NCI-H2029 treated with DMSO at 0.1 percent for 48 hours (cell line): ENCODE results near the gene NXN.
"Not testable (repeated sequence)": the region's sequence is repeated elsewhere in the genome, so short reads cannot be mapped to it uniquely, and the experiment has no call there.

ENCODE experiments used
- DNase-seq: peaks from one replicate; lab custom pipeline; 2025; lab: John Stamatoyannopoulos, UW

NXN gene

DNA sequence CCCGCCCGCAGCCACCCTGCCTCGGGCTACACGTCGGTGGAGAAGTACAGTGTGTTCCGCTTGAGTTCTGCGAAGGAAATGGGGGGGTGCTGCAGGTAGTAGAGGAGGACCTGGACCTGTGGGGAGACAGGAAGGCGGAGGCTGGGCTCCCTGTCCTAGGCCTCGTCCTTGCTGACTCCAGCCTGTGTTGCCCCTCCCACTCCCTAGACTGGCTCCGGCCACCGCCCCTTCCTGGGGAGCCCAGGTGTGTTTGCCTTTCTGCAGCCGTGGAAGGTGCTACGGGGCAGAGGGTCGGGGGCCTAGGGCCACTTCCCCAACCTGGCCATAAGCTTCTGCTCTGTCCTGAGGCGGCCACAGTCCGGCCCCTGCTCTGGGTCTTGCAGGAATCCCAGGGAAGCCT lies 26.5 kb upstream of the NXN start:
- peak; percentile 32 for DNase-seq

DNA sequence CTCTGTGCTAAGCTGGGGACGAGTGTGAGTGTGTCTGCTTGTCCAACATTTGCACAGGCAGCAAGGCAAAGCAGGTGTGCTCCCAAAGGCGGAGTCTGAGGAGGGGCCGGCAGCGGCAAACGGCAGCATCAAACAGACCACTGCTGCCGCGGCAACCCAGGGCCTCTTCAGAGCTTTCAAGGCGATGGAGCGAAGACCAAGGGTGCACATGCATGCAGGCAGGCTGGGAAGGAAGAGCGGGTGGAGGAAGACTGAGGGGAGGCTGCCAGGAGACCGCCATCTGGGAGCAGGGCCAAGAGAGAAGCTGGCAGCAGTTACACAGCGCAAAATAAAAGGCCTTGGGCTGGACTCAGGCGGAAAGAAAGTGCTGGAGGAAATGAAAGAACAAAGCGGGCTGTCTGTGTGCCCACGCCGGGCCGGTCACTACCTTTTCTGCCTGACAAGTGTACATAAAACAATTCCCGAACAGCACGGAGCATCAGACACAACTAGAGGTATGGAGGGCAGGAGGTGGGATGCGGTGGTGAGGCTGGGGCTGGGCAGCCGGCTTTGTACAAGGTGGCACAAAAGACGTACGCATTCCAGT lies 25.9 kb upstream of the NXN start:
- DNase-seq = peak; percentile 32

DNA sequence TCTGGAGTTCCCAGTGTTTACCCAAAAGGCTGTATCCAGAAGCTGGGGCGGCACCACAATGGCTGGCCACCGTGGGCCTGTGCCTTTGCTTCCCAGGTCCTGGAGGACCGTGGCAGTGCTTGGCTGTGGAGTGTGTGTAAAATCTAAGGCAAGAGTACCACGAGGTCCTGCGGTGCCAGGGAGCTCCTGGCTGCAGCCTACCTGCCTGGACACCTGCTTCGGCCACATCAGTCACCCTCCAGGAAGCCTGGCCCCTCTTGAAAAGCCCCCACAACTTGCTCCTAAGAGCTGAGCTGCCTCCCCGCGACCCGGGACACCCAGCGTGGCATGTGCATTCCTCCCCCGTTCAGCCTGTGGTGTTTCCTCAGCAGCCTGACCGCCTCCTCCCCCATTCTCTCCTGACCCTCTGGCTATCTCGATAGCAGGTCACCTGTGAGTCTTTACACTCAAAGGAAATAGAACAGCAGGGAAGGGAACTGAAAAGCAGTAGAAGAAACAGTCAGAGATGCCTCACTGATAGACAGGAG lies 25.3 kb upstream of the NXN start:
- no peak for DNase-seq

DNA sequence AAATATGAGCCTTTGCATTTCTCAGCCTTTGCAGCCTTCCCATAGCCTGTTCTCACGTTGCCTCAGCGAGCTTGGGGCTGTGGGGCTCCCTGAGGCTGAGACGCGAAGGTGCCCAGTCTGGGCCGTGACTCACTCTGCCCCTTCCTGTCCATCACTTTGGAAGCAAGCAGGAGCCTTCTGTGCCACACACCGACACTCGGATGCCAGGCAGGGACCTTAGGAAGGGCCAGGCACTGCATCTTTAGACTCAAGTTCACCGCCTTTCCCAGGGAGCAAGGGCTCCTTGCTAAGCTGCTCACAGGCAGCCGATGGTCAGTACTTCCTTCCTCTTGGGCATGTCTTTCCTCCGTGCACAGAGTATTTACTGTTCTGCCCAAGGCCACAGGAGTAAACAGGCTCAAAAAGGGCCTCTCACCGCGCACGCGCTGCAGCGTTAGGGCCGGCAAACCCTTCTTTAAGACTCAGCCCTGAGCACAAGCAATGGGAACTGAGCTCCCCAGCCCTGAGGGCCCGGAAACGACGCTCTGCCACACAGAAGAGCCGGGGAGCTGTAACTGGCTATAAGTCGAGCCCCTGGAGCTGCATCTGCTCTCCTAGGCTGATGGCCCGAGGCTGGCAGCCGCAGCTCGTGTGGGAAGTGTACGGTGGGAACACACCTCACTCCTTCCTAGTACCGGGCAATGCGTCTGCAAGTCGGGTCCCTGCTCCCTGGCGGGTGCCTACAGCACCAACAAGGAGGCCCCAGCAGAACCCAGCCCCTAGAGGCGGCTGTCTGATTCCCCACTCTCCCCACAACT lies 24.6 kb upstream of the NXN start:
- no peak for DNase-seq

DNA sequence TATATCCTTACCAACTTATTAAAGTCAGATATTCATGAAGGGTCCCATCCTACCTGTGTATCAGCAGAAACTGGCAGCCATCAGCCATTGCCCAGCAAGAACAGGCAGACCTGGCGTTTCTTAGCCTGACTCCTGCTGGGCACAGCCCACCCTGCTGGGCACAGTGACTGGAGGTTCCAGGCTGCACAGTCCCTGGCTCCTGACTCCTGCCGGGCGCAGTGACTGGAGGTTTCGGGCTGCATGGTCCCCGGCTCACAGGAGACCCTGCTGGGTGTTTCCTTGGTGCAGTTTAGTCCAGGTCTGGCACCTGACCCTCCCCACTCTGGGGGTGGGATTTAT lies 24.0 kb upstream of the NXN start:
- DNase-seq = no peak

DNA sequence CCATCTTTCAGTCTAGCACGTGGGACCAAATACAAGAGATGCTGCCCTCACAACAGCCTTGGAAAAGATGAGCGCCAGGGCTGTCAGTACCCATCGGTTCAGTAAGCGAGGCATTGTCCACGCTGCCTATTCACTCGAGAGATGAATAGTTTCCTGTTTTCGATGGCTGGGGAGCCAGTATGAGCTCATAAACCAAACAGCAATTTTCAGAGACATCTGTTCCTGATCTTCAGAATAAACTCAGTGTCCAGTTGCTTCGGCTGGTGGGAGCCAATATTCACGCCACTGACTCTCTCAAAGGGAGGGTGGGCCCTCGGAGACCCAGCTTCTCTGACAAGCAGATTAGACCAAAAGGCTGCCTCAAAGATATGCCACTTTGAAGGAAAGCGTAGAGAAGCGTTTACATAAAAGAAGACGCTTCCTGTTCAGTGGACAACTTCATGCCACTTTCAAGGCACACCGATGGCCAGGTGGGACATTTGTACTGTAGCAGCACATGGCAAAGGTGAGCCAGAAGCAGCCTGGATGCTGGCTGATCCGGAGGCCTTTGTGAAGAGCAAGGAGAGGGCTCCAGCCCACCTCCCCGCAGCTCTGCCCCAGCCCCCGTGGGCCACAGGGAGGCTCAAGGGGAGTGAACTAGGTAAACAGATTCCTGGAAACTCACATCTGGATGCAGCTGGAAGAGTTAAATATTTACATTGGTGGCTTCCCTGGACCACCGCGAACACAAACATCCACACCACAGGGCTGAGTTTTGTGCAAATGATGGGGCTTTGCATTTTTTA lies 23.4 kb upstream of the NXN start:
- peak; percentile 13 for DNase-seq

DNA sequence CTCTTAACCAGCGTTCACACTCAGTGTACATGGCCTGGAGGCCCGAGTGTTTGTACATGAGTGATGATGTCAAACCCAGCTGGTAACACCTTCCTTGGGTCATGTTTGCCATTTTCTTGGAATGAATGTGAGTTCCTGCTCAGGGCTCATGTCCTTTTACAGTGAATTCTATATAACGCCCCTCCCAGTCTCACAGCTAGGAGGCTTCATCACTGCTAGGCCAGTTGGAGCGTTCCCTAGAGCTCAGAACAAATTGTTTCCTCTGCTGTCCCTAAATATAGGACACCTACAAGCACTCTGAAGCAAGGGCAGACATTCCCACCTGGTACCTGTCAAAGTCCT lies 22.8 kb upstream of the NXN start:
- no peak for DNase-seq

DNA sequence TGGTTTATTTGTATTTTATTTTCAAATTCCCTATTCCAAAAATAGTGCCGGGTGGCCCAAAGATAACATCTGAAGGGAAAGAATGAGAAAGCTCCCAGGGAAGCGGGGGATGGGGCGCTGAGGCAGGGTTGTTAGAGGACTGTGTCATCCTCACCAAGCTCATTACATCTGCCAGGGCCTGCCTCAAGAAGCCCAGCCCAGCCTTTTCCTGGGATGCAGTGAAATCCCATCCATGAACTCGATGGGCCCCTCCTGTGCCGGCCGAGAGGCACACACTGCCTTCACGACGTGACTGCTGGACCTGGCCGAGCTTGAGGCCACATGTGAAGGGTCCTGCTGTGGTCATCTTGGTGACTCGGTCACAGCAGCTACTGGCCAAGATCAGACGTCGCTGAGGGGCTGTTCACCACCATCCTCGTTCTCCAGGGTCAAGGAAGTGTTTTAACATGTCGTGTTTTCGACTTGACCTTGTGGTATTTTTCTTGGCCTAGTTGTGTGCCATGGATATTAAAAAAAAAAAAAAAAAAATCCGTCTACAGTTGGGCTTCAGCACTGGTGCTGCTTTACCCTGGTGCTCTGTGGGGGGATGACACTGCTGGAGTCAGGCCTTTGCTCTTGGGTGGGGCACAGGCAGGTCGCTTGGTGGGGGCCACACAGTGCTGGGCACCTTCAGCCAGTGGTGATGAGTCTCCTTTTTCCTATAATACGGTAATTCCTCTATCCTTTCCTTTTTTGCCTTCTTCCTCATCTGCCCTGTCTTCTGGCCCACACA lies 22.2 kb upstream of the NXN start:
- DNase-seq = no peak

DNA sequence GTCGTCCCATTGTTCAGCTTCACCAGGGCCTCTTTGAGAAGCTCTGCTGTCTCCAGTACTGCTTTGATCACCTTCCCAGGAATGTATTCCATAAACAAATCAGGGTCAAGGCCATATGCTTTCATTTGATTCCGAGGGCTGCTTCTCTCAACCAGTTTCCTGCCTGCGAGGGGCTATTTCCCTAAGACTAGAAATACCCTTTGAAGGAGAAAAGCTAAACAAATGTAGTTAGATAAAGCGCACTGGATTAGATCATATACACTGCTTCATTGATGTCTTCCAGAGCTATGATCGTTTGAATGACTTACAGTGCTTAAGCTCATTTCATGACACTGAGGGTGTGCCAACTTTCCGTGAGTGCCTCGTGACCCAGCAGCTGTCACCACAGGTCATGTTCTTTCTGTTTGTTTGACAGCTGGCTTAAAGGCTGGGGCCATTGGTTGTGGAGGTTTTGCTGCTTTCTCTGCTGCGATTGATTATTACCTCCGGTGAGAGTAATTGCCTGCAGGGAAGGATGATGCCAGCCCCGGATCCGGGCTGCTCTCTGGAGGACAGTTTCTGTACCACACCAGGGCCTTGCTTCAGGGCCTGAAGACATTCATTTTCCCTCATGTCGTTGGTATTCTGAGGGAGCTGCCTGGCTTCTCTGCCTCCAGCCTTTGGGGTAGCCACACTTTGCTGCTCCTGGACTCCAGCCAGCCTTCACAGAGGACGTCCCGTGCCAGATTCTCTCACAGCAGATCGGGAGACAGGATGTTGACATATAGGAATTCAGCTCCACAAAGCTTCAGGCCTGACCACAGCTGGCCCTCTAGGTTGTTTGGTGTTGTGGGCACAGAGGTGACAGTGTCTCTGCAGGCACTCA lies 21.3 kb upstream of the NXN start:
- DNase-seq = no peak

DNA sequence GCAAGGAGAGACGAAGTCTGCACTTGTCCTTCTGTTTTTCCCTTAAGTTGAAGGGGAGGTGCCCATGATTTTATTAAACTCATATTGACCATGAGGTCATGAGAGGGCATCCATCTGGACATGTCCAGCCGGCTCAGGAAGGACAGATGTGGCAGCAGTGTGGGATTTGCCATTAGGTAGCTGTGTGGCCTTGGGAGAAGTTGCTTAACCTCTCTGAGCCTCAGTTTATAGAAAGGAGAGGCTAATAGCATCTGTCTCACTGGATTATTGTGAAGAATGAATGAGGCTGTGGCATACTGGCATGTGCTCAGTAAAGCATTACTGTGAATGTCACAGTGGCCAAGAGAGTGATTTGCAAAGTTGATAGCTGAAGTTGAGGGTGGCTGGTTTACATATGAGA lies 18.5 kb upstream of the NXN start:
- no peak for DNase-seq

DNA sequence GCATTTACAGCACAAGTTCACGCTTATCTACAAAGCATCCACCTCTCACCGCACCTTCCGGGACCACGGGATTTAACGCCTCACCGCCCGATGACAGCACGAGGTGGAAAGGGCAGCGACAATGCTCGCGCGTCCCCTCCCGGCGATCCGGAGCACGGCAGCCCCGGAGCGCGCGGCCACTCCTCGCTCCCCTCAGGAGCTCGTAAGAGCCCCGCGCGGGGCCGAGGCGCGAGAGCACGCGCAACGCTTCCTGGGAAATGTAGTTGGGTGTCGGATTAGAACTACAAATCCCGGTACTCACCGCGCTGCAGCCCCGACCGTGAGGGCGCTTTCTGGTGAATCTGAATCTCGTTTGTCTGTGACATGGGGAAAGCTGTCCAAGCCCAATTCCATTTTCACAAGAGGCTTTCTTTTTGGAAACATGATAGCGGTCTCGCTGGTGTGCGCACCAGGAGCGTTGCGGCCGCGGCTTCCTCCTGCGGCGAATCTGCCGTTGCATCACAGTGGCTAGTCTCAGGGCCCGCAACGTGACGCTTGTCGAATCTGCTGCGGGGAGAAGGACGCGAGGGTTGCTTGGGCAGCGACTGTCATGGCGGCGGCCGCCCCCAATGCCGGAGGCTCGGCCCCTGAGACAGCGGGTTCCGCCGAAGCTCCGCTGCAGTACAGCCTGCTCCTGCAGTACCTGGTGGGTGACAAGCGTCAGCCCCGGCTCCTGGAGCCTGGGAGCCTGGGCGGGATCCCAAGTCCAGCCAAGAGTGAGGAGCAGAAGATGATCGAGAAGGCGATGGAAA lies 17.2 kb upstream of the NXN start, which contains the start of gene TIMM22:
TIMM22 (plus strand) TSS at position 576 of the 791 bp plus-strand sequence; CDS start at position 590, 14 bp downstream.
- DNase-seq = peak; percentile 59

DNA sequence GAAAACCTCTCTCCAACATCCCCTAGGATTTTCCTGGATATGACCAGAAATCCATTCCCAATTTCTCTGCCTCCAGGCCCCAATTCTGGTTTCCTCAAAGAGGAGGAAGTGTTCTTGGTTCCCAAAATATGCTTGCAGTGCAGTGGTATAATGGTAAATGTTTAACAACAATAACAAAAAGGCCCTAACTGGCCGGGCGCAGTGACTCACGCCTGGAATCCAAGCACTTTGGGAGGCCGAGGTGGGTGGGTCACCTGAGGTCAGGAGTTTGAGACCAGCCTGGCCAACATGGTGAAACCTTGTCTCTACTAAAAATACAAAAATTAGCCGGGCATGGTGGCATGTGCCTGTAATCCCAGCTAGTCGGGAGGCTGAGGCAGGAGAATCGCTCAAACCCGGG lies 15.7 kb upstream of the NXN start:
- DNase-seq = not testable (repeated sequence)

DNA sequence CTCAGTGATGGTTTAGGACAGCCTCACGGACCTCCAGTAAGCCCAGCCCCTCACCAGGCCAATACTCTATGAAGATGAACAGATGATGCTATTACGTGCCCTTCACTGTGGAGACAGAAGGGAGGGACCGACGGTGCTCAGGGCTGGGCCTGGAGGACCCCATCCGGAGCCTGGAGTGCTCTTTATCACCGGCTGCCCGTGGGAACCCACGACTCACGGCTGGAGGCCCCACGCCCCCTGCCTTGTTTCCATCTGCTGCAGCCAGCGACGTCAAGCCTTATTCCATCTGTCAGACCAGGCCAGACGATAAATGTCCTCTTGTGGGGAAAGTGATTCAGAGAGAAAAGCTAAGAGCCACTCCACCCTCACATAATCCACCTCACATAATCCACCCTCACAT lies 13.4 kb upstream of the NXN start:
- DNase-seq = no peak

DNA sequence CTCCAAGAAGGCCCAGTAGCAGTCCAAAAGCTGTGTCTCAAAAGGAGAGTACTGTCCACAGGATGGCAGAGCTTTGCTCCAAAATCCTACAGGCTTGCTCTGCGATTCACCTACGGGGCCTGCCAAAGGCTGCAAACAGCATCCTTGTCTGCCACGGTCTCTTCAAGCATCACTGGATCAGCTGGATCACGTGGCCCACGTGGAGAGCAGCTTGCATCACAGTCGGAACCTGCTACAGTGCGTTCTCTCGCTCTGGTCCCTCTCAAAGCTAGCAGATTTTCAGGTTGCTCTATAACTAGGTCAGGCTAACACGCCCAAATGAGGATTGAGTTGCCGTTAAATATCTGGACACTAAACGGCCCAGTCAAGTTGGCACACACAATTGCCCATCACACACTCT lies 9.0 kb upstream of the NXN start:
- DNase-seq = no peak

DNA sequence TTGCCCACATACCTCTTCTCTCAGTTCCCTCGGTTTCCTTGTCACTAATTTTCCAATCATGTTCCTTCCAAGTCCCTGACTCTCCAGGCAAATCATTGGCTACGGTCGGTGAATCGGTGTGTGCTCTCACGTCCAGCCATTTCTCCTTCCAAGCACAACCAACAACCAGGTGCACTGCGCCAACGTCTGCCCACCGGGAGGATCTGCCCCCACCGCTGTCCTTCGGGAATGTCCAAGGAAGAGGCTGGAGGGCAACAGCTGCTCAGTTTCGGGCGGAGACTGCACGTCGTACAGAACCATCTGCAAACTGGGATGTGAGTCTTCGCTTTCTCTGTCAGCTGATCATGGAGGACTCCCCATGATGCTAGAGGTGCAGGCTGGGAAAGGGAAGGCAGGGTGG lies 8.4 kb upstream of the NXN start:
- no peak for DNase-seq

DNA sequence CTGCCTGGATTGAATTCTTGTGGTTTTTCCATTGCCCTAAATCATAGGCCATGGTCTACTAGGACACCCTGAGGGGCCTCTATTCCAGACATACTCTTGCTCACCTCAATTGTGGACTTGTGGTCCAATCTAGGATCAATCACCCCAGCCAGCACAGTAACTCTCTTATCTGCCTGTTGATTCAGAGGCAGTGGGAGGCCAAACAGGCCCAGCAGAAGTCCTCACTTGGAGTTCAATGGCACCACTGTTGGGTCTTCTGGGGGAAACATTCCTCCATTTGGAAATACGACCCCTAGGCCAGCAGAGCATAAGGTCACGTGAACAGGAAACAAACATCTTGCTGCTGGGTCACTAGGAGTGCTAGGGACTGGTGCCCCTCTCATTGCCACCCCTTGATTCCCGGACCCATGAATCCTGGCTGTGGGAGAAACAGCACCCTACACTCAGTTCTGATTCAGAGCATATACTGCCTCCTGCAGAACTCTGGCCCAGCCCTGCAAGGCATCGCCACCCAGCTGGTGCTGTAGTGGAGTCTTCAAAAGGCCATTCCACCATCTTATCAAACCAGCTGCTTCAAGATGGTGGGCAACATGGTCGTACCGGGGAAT lies 6.8 kb upstream of the NXN start:
- no peak for DNase-seq

DNA sequence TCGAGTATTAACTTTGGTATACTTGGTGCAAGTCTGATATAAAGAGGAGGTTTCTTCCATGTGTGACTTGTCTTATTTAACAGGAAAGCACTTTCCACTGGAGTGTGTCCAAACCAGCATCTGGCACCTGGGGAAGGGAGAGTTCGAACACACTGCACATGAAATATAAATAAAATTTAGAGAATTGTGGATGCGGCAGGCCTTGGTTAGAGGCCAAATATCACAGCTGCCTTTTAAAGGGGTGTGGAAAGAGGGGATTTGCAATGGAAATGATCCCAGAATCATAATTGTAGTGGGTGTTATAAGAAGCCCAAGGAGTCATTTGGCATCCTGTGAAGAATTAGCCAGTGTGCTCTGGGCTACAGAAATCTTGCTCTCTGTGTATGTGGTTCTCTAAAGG lies 4.3 kb upstream of the NXN start:
- no peak for DNase-seq

DNA sequence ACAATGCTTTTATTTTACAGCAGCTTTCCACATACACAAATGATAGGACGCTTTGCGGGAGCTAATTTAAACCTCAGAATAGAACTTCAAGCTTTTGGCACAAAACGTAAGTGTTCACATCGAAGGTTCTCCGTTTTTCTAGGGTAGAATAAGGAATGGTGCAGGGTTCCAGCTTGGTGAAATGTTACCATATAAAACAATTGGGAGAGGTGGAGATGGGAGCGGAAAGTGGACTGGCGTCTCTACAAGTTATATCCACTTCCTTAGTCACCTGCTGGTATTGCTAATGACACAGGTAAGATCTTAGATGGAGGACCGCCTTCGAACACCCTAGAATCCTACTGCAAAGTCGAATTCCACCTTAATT lies 1.7 kb upstream of the NXN start:
- DNase-seq = no peak

DNA sequence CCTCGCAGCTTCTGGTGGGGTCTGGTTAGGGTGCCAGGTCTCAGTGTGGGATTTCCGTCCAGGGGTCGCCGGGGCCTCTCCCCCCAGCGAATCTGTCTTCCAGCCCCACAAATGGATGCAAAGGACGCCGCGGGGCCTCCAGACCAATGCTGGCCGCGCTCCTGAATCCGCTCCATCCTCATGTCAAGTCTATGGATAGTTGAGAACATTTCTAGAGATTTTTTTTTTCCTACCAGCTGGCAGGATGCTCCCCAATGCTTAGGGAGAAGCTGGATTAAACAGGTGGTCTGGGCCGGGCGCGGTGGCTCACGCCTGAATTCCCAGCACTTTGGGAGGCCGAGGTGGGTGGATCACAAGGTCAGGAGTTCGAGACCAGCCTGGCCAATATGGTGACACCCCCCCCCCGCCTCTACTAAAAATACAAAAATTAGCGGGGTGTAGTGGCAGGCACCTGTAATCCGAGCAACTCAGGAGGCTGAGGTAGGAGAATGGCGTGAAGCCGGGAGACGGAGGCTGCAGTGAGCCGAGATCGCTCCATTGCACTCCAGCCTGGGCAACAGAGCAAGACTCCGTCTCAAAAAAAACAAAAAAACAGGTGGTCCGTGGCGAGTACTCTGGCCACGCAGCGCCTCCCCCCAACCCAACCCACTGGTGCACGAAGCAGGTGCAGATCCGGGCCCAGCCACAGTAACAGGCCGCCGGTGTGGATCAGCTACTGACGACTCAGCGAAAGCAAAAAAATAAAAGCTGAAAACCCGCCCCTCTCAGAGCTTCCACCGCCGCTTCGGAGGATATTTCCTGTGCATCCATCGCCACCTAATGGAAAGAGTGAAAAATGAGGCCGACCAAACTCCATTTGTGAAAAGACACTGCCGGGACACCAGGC lies 1.1 kb upstream of the NXN start:
- DNase-seq = peak; percentile 19
